Activated T-helper 1 cell treated with anti-CD3 and anti-CD28 coated beads, Interleukin-12 subunit alpha, Interleukin-12 subunit beta, Interleukin-2, Interleukin-4 antibody, amounts not matched to agents 30 ng/mL and 10 ng/mL and 1 ng/mL, durations not matched to agents 14 hours and 24 hours and 36 hours (primary cell): Measurements from ENCODE around the gene SMIM44. TPM values are rescaled to one million over a fixed set of nuclear protein-coding genes. Genes with fewer than 3 reads are reported as not detected.

ENCODE experiments used
- DNase-seq: peaks from one replicate; pipeline ENCODE4 v3.0.0; 2021; ENCODE audit warnings: low spot score
- H3K27ac Mint-ChIP-seq: one replicate; pipeline ENCODE4 v1.8.0; 2021; ENCODE audit warnings: mild to moderate bottlenecking, mixed read lengths
- H3K27me3 Mint-ChIP-seq: one replicate; pipeline ENCODE4 v1.8.0; 2022; ENCODE audit warnings: mild to moderate bottlenecking, moderate library complexity, mixed read lengths; ENCODE audit not compliant: insufficient read depth
- H3K36me3 Mint-ChIP-seq: one replicate; pipeline ENCODE4 v1.8.0; 2021; ENCODE audit warnings: low read depth, mixed read lengths
- H3K4me1 Mint-ChIP-seq: one replicate; pipeline ENCODE4 v1.8.0; 2021; ENCODE audit warnings: low read depth, mixed read lengths
- H3K4me3 Mint-ChIP-seq: one replicate; pipeline ENCODE4 v1.8.0; 2021; ENCODE audit warnings: mild to moderate bottlenecking, moderate library complexity, mixed read lengths
- H3K9me3 Mint-ChIP-seq: one replicate; pipeline ENCODE4 v1.8.0; 2021; ENCODE audit warnings: mixed read lengths
- intact Hi-C: fragments of 100-400 bp; cut with micrococcal nuclease; formaldehyde crosslinking; loops from one replicate; pipeline ENCODE4 v1.15.1; 2024
- total RNA-seq: library from RNA; stranded (reverse); gene quantifications from 2 replicates; pipeline ENCODE4 v1.2.3, GENCODE V29; 2022

SMIM44 gene
- total RNA-seq, 1 donor from 2014 or later: not detected

GRCh38 chr19:3475449-3475848 is 7.8 kb downstream of the SMIM44 start:
- Mint-ChIP-seq H3K4me1 (peaks cover 6% of the 10 kb centered on the region), H3K27ac (no peak overlapping the region), H3K36me3 (no peaks in the 10 kb centered on the region), H3K27me3 (no peaks in the 10 kb centered on the region), H3K9me3 (no peaks in the 10 kb centered on the region), H3K4me3 (no peak overlapping the region)
- no peak for DNase-seq
- intact Hi-C loops: no loop called here

GRCh38 chr19:3474614-3475013 is 8.6 kb downstream of the SMIM44 start:
- intact Hi-C loops: no loop called here
- Mint-ChIP-seq H3K27ac (no peak overlapping the region), H3K36me3 (no peaks in the 10 kb centered on the region), H3K4me1 (peaks cover 6% of the 10 kb centered on the region), H3K4me3 (no peak overlapping the region), H3K27me3 (no peaks in the 10 kb centered on the region), H3K9me3 (no peaks in the 10 kb centered on the region)
- DNase-seq: no peak

GRCh38 chr19:3474010-3474409 is 9.2 kb downstream of the SMIM44 start:
- no peaks in the 10 kb centered on the region for H3K27me3 Mint-ChIP-seq
- no peak overlapping the region for H3K4me3 Mint-ChIP-seq
- intact Hi-C loops: no loop called here
- H3K27ac Mint-ChIP-seq: no peak overlapping the region
- H3K36me3 Mint-ChIP-seq: no peaks in the 10 kb centered on the region
- H3K9me3 Mint-ChIP-seq: no peaks in the 10 kb centered on the region
- H3K4me1 Mint-ChIP-seq: peaks cover 6% of the 10 kb centered on the region
- DNase-seq: no peak

GRCh38 chr19:3471954-3472655 is 11.1 kb downstream of the SMIM44 start:
- no peaks in the 10 kb centered on the region for H3K9me3 Mint-ChIP-seq
- no peaks in the 10 kb centered on the region for H3K36me3 Mint-ChIP-seq
- intact Hi-C loops: no loop called here
- H3K4me3 Mint-ChIP-seq: no peak overlapping the region
- H3K27ac Mint-ChIP-seq: no peak overlapping the region
- H3K27me3 Mint-ChIP-seq: no peaks in the 10 kb centered on the region
- DNase-seq: no peak
- no peaks in the 10 kb centered on the region for H3K4me1 Mint-ChIP-seq

GRCh38 chr19:3470500-3471128 is 12.6 kb downstream of the SMIM44 start:
- intact Hi-C loops: no loop called here
- H3K4me1 Mint-ChIP-seq: no peaks in the 10 kb centered on the region
- no peaks in the 10 kb centered on the region for H3K27me3 Mint-ChIP-seq
- H3K4me3 Mint-ChIP-seq: no peak overlapping the region
- no peaks in the 10 kb centered on the region for H3K36me3 Mint-ChIP-seq
- no peaks in the 10 kb centered on the region for H3K9me3 Mint-ChIP-seq
- DNase-seq: no peak
- no peak overlapping the region for H3K27ac Mint-ChIP-seq

GRCh38 chr19:3469638-3470499 is 13.4 kb downstream of the SMIM44 start:
- intact Hi-C loops: no loop called here
- DNase-seq: no peak
- Mint-ChIP-seq H3K36me3 (no peaks in the 10 kb centered on the region), H3K4me1 (no peaks in the 10 kb centered on the region), H3K27ac (no peak overlapping the region), H3K4me3 (no peak overlapping the region), H3K27me3 (no peaks in the 10 kb centered on the region), H3K9me3 (no peaks in the 10 kb centered on the region)

GRCh38 chr19:3468211-3468610 is 15.0 kb downstream of the SMIM44 start:
- DNase-seq: no peak
- intact Hi-C loops: no loop called here
- Mint-ChIP-seq H3K4me1 (no peaks in the 10 kb centered on the region), H3K9me3 (no peaks in the 10 kb centered on the region), H3K27ac (no peak overlapping the region), H3K36me3 (no peaks in the 10 kb centered on the region), H3K27me3 (no peaks in the 10 kb centered on the region), H3K4me3 (no peak overlapping the region)

GRCh38 chr19:3467437-3468198 is 15.6 kb downstream of the SMIM44 start:
- intact Hi-C loops: no loop called here

GRCh38 chr19:3466635-3467034 is 16.6 kb downstream of the SMIM44 start:
- no peaks in the 10 kb centered on the region for H3K27me3 Mint-ChIP-seq
- H3K4me3 Mint-ChIP-seq: no peak overlapping the region
- no peaks in the 10 kb centered on the region for H3K9me3 Mint-ChIP-seq
- no peak overlapping the region for H3K27ac Mint-ChIP-seq
- H3K36me3 Mint-ChIP-seq: peaks cover 2% of the 10 kb centered on the region
- H3K4me1 Mint-ChIP-seq: no peaks in the 10 kb centered on the region
- intact Hi-C loops: no loop called here
- no peak for DNase-seq

More at GRCh38 chr19:3467437-3468198, 15.6 kb downstream of the SMIM44 start:
- Mint-ChIP-seq H3K4me3 (no peak overlapping the region), H3K36me3 (peaks cover 2% of the 10 kb centered on the region), H3K27ac (no peak overlapping the region), H3K4me1 (no peaks in the 10 kb centered on the region), H3K27me3 (no peaks in the 10 kb centered on the region), H3K9me3 (no peaks in the 10 kb centered on the region)
- no peak for DNase-seq

- Mint-ChIP-seq H3K4me1 (no peaks in the 10 kb centered on the region), H3K27me3 (no peaks in the 10 kb centered on the region), H3K36me3 (peaks cover 2% of the 10 kb centered on the region), H3K4me3 (no peak overlapping the region), H3K27ac (no peak overlapping the region), H3K9me3 (no peaks in the 10 kb centered on the region)
- no peak for DNase-seq
- intact Hi-C loops: no loop called here
These were observed 17.7 kb downstream of the SMIM44 start for GRCh38 chr19:3465552-3465951.

- H3K27ac Mint-ChIP-seq: no peak overlapping the region
- no peak overlapping the region for H3K4me3 Mint-ChIP-seq
- H3K9me3 Mint-ChIP-seq: no peaks in the 10 kb centered on the region
- H3K27me3 Mint-ChIP-seq: no peaks in the 10 kb centered on the region
- intact Hi-C loops: no loop called here
- H3K36me3 Mint-ChIP-seq: peaks cover 2% of the 10 kb centered on the region
- DNase-seq: no peak
- no peaks in the 10 kb centered on the region for H3K4me1 Mint-ChIP-seq
These were observed 18.5 kb downstream of the SMIM44 start for GRCh38 chr19:3464587-3465235.
